ENCODE measurements around the gene LIFR.

The LIFR gene

DNA sequence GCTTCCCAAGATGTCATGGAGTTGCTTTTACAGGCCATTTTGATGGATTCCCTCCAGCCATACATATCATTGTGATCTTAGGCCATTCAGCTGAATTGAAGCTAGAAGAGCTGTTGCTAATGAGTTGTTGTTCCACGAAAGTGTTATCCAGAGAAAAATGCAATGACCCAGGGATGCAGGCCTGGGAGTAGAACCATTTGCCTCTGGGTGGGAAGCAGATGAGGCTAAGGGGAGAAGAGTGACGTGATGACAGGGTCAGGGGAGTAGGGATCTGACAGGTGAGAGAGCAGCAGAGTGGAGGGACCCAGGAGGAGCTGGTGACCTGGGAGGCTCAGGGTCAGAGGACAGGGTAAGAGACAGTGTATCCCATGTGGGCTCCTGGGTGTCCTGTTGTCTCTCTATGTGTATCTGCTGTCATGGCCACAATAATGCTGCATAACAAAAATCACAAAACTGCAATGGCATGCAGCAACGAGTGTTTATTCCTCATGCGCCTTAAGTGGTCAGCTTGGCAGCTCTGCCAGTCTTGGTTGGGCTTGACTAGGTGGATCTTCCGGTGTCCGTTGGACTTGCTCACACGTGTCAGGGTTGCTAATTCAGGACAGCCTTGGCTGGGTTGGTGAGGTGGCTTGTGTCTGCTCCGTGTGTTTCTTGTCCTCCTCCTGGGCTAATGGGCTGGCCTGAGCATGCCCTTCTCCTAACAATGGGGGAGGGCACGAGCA, 90.6 kb downstream of the LIFR start:
- DNase-seq (ENCODE audit: low read depth in 2 of 2): no peak

GRCh38 chr5:38465061-38465460, 91.4 kb downstream of the LIFR start:
- DNase-seq (ENCODE audit: low read depth in 2 of 2): no peak

- DNase-seq (ENCODE audit: low read depth in 2 of 2): peak; percentile 71 to 77
Observed at GRCh38 chr5:38463634-38464521, 92.6 kb downstream of the LIFR start.

DNA sequence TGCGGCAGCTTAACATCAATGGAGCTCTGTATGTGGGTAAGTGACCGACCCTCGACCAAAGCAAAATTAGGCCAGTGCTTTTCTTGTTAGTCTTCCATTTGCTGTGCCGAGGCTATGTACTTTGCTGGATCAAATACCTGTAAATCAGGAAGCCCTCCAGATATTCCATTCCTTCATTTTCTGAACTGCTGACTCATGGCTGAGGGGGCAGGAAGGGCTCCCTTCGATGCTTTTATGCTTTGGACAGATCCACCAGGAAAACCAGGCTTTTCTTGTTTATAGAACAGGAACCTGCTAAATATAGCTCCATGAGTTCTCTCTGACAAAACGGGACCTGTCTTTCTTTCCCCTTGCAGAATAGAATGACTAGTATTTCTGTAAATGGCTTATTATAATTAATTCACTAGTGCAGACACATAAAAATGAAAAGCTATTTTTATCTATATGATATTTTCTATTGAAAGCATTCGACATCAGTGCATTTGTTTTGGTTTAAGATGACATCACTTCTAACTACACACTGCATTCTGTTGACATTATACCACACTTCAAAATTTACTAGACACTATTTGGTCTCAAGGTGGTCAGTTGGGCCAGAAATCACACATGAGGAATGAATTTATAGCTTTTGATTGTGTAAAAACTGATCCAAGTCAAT, 93.3 kb downstream of the LIFR start:
- DNase-seq (ENCODE audit: low read depth in 2 of 2): no peak

- no peak for DNase-seq (ENCODE audit: low read depth in 2 of 2)
Observed at GRCh38 chr5:38458174-38458573, 98.3 kb downstream of the LIFR start.

DNA sequence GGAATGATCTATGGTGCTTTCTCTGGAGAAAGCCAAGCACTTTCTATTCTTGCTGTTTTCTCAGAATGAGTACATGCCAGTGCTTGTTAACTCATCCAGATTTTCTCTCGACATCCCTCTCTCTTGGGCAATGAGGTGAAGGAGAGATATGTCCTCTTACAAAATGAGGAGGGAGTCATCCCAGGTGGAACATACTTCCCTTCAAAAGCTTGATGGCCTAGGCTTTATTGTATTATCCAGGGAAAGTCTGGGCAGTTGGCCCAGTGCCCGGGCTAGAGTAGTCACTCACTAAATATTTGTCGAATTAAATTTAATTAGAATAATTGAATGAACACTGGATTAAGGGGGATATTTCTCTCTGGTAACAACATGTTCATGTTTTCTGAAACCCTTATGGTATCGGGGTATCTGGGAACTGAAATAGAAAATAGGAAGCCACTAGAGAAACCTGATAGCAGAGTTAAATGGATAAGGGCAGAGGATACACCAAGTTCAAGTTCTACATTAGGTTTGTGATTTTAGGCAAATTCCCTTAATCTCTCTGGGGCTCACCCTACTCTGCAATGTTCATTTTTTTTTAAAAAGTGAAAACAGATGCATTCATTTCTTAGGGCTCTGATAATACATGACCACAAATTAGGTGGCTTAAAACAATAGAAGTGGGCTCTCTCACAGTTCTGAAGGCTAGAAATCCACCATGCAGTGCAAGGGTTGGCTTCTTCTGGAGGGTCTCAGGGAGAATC, 99.6 kb downstream of the LIFR start:
- DNase-seq (ENCODE audit: low read depth in 2 of 2): no peak

DNA sequence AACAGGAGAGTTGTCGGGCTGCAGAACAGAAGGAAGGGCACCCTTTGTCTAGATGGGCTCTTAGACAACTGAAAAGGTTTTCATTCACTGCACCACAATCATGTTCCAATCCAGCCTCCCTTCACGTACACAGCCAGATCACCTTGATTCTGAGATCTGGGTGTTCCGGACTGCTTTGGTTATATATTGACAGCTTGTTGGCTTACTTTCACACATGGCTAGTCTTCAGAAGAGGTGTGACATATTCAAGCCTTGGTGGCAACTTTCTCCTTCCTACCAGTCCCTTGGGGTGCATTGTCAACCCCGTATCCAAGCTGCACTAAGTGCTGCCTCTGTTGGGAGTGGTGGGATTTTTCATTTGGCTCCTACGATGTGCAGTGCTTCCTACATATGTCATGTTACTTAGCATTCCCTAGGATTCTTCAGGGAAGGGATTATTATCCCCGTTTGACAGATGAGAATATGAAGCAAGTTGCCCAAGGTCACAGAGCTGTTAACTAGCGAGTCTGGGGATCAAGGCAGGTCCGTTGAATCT, 100.6 kb downstream of the LIFR start:
- DNase-seq (ENCODE audit: low read depth in 2 of 2): no peak

DNA sequence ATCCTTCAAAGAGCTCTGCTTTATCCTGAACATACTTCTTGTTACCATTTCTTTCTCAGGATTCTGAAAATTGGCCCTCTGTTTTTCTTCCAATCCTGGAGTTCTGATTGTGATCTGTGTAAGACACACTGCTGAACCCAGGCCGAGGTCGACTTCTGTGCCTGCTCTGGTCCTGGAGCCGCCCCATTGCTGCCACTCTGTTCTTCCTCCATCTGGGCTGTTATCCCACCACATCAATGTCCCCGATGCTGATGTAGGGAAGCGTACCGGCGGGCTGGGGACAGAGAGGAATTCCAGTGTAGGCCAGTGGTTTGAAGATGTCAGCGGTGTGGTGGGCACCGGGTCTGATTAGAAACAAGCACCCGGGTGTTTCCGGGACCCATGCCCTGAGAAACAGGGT, 102.5 kb downstream of the LIFR start:
- DNase-seq (ENCODE audit: low read depth in 2 of 2): no peak

GRCh38 chr5:38453506-38453905, 102.9 kb downstream of the LIFR start:
- DNase-seq (ENCODE audit: low read depth in 2 of 2): no peak

GRCh38 chr5:38452201-38452600, 104.2 kb downstream of the LIFR start:
- no peak for DNase-seq (ENCODE audit: low read depth in 2 of 2)

DNA sequence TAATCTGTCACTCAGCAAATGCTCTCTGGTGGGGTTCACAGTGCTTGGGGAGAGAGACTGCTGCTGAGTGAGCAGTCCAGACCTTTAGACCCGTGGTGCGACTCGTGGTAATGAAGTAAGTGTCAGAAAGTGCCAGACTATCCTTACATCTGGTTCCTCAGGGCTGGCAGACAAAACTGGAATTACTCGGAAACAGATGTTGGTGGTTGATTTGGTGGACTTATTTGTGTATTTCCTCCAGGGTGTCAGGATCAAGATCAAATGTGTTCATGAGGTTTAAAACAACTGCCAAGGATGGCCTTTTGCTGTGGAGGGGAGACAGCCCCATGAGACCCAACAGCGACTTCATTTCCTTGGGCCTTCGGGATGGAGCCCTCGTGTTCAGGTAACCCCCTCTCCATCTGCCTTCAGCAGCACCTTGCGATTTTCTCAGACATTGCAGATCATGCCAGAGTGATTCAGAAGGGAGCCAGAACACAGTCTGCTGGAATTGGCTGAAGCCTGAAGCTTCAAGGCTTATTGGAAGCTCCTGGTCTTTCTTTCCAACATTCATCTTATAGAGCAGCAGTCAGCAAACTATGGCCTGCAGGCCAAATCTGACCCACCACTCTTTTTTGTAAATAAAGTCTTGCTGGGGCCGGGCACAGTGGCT, 105.2 kb downstream of the LIFR start:
- DNase-seq (ENCODE audit: low read depth in 2 of 2): no peak

GRCh38 chr5:38450627-38451026, 105.8 kb downstream of the LIFR start:
- no peak for DNase-seq (ENCODE audit: low read depth in 2 of 2)

DNA sequence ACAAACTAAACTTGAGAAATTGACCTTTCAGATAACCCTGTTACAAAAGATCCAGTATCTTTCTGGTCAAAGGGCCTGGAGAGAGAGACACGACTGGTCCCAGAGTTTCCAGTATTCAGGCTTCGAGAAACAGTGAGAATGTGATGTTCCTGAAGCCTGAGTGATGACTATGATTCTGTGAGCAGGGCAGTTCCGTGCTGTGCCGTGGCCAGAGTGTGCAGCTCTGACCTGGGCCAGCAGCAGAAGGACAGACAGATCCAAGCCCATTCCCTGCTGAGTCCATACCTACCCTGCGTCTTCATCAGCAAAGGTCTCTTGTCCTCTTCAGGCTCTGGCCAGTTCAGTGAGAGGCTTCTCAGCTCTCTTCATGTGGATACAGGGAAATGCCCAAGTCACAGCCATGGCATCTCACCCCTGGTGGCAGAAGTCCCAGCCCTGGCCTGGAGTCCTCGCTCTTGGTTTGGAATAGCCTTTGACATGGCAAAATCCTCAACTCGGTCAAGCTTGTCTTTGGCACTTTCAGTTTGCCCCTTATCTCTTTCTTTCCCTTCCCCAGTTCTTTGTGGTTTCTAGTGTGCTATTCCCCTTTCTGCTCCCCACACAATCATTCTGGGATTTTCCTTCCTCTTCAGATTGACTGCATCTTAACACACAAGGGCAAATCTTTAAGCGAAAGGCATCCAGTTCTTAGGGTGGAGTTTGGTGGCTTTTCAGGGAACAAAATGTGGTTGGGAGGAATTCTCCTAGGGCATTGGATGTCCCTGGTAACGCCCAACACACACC, 107.7 kb downstream of the LIFR start:
- DNase-seq (ENCODE audit: low read depth in 2 of 2): no peak

DNA sequence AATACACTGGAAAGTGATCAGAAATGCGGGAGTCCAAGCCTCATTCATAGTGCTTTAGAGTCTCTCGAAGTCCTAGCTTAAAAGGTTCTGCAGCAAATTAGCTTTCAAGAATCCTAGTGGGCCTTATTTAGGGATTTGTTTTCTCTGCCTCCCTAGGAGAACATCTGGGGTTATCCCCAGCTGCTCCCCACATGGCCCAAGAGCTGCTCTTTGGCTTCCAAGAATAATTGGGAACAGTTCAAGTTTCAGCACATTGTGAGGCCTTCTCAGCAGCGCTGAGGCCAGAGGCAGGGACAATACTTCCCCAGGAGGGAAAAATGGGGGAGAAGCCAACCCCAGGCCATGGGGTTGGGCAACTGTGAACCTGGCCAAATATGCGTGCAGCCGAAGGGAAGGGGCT, 108.7 kb downstream of the LIFR start:
- DNase-seq (ENCODE audit: low read depth in 2 of 2): no peak

GRCh38 chr5:38447056-38447455, 109.4 kb downstream of the LIFR start:
- no peak for DNase-seq (ENCODE audit: low read depth in 2 of 2)

- no peak for DNase-seq (ENCODE audit: low read depth in 2 of 2)
Observed at GRCh38 chr5:38446029-38446522, 110.4 kb downstream of the LIFR start.

DNA sequence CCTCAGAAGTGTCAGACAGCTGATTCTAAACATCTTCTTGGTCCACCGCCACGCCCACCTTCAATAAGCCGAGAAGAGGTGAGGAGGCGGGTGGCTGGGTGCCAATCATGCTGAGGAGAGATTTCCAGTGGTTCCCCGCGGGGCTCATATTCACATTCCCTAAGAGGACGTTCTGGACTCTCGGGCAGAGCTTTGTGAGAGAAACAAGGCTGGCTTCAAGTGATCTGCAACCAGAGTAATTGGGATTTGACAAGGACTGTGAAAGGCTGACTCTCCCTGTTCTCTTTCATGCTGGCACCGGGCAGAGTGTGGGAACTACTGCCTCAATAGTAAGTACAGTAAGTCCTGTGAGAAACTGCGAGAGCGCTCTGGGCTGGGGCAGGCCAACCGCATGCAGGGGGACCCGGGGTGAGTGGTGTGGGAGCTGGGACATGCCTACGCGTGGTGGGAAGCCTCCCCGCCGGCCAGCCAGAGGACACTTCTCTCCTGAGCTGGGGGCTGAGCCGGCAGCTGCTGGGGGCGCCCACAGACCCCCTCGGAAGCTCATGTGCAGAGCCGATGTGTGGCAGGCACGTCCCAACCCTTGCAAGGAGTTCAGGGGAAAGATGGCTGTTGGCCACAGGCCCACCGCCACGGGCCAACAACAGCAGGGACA, 110.9 kb downstream of the LIFR start:
- no peak for DNase-seq (ENCODE audit: low read depth in 2 of 2)

DNA sequence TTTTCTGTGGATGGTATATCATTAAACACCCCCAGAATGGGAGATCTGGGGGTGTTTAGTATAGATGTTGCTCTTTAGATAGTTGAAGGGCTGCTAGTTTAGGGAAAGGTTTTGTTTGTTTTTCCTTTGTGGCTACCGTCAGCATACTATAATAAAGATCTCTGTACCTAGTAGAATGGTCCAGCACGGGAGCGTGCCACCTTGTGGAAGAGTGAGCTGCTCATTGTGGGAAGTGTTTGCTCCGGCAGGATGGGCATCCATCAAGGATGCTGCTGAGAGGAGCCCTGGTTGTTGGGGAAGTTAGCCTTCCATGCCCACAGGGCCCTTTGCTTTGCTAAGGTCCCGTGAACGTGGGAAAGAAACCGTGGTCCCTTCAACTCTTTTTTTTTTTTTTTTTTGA, 113.1 kb downstream of the LIFR start:
- no peak for DNase-seq (ENCODE audit: low read depth in 2 of 2)

DNA sequence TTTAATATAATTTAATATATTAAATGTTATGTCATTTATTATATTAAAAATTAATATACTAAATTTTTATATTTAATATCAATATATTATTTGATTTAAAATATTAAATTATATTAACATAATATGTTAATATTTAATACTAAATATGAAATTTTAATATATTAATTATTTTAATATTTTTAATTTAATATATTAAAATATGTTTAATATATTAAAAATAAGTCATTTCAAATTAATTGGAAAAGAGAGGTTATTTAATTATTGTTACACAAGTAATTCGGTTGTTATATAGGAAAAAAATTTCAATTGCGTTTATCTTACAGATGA, 114.2 kb downstream of the LIFR start:
- DNase-seq (ENCODE audit: low read depth in 2 of 2): no peak

All from fibroblast of skin of left quadriceps (primary cell).